Uterus (tissue), 4 donors: ENCODE results near the gene OR13A1. TPM values are rescaled to one million over a fixed set of nuclear protein-coding genes. Genes with fewer than 3 reads are reported as not detected.
"Not testable (repeated sequence)": the region's sequence is repeated elsewhere in the genome, so short reads cannot be mapped to it uniquely, and the experiment has no call there.

Experiments
- DNase-seq, 2 donors: peaks; one replicate each; pipeline ENCODE4 v3.0.0-alpha.2; 2019 to 2020
- H3K27ac ChIP-seq, 2 donors: fragments of 200-600 bp; sonication (generic); 1 replicate in 1 of 2; 2 replicates in 1 of 2; pipeline ENCODE4 v1.5.1; 2016 to 2018
- H3K27me3 ChIP-seq, 2 donors: fragments of 200-600 bp; sonication (generic); one replicate each; pipeline ENCODE4 v1.5.1; 2018 to 2019; ENCODE audit warnings: control low read depth in 1 of 2
- H3K36me3 ChIP-seq, 2 donors: fragments of 200-600 bp; sonication (generic); one replicate each; pipeline ENCODE4 v1.5.1; 2019; ENCODE audit warnings: control low read depth in 1 of 2
- H3K4me1 ChIP-seq, 2 donors: fragments of 200-600 bp; sonication (generic); one replicate each; pipeline ENCODE4 v1.5.1; 2018 to 2019; ENCODE audit warnings: control low read depth in 1 of 2
- H3K4me3 ChIP-seq, 2 donors: fragments of 200-600 bp; sonication (generic); 1 replicate in 1 of 2; 2 replicates in 1 of 2; pipeline ENCODE4 v1.5.1; 2018 to 2019; ENCODE audit warnings: mild to moderate bottlenecking in 1 of 2
- H3K9me3 ChIP-seq, 2 donors: fragments of 200-600 bp; sonication (generic); one replicate each; pipeline ENCODE4 v1.5.1; 2019; ENCODE audit warnings: control low read depth in 1 of 2
- POLR2A ChIP-seq, 2 donors: fragments of 450-650 bp; IDR thresholded peaks; one replicate each; pipeline ENCODE4 v1.6.1; 2016; ENCODE audit warnings: antibody characterized with exemption in 2 of 2, mild to moderate bottlenecking in 1 of 2, moderate library complexity in 1 of 2
- intact Hi-C: fragments of 100-400 bp; cut with DNase I; formaldehyde crosslinking; loops from one replicate; pipeline ENCODE4 v1.15.1; 2023; ENCODE audit warnings: low total_unique reads
- total RNA-seq, 4 donors: library from RNA; depleted of rRNA in 3 of 4; stranded (reverse); fragments of >200 nt in 3 of 4; gene quantifications; one replicate each; pipeline versions ENCODE4 v1.1.0 to v1.2.4, GENCODE V29; 2014 to 2023
- TF ChIP-seq, protein P1 (sequence below), 4 experiments: fragments of 200-600 bp in 2 of 4; fragments of 450-650 bp in 2 of 4; sonication (generic) in 2 of 4; IDR thresholded peaks; one replicate each; pipeline ENCODE4 v1.5.1; 2016 to 2019; ENCODE audit warnings: antibody characterized with exemption in 4 of 4, mild to moderate bottlenecking in 2 of 4, moderate library complexity in 1 of 4
- donor health status: DM: yes; HTN: yes; CAD: no.

Gene OR13A1
- total RNA-seq, 4 donors from 2014 or later = 1.2 TPM; not detected in 3

DNA sequence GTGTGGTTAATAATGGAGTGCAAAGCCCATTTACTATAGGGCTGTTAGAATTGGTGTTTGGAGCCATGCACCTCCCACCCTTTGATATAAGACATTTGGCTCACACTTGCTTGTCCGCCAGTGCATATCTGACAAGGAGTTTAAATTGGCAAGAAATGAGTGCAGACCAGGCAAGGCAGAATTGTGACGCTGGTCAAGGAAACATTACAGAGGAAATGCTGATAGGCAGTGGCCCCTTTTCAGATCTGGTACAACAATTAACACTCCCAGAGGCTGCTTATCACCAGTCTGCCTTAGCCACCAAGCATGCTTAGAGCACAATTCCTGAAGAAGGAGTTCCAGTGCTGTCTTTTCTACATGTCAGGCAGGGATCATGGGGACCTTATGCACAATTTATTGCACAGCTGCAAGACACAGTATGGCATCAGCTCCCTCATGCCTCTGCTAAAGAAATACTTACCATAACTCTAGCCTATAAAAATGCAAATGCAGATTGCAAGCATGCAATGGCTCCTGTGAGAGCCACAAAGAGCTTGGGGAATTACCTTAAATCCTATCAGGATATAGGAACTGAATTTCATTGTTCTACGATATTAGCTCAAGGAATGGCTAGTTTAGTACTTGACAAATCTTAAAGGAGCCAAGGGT, 35.2 kb downstream of the OR13A1 start:
- no peaks in the 10 kb centered on the region for H3K9me3 ChIP-seq
- intact Hi-C loops = no loop called here
- no peaks in the 10 kb centered on the region for H3K4me1 ChIP-seq
- H3K27me3 ChIP-seq = no peaks in the 10 kb centered on the region
- no peak for TF ChIP-seq POLR2A (IDR thresholded peaks at IDR 0.05)
- TF ChIP-seq, protein P1, sequence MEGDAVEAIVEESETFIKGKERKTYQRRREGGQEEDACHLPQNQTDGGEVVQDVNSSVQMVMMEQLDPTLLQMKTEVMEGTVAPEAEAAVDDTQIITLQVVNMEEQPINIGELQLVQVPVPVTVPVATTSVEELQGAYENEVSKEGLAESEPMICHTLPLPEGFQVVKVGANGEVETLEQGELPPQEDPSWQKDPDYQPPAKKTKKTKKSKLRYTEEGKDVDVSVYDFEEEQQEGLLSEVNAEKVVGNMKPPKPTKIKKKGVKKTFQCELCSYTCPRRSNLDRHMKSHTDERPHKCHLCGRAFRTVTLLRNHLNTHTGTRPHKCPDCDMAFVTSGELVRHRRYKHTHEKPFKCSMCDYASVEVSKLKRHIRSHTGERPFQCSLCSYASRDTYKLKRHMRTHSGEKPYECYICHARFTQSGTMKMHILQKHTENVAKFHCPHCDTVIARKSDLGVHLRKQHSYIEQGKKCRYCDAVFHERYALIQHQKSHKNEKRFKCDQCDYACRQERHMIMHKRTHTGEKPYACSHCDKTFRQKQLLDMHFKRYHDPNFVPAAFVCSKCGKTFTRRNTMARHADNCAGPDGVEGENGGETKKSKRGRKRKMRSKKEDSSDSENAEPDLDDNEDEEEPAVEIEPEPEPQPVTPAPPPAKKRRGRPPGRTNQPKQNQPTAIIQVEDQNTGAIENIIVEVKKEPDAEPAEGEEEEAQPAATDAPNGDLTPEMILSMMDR (IDR thresholded peaks at IDR 0.05) = no peak
- no peaks in the 10 kb centered on the region for H3K36me3 ChIP-seq
- no peak overlapping the region for H3K4me3 ChIP-seq
- H3K27ac ChIP-seq = no peak overlapping the region
- no peak for DNase-seq

- intact Hi-C loops = no loop called here
- no peak overlapping the region for H3K27ac ChIP-seq
- no peaks in the 10 kb centered on the region for H3K9me3 ChIP-seq
- H3K4me1 ChIP-seq = no peaks in the 10 kb centered on the region
- no peaks in the 10 kb centered on the region for H3K27me3 ChIP-seq
- no peaks in the 10 kb centered on the region for H3K36me3 ChIP-seq
- TF ChIP-seq, protein P1 (IDR thresholded peaks at IDR 0.05) = no peak
- TF ChIP-seq POLR2A (IDR thresholded peaks at IDR 0.05) = no peak
- no peak overlapping the region for H3K4me3 ChIP-seq
- no peak for DNase-seq
These were observed 35.7 kb downstream of the OR13A1 start for GRCh38 chr10:45279682-45280081.

GRCh38 chr10:45278860-45279498, 36.4 kb downstream of the OR13A1 start:
- H3K27me3 ChIP-seq = no peaks in the 10 kb centered on the region
- intact Hi-C loops = no loop called here
- H3K4me1 ChIP-seq = no peaks in the 10 kb centered on the region
- no peak for DNase-seq
- H3K27ac ChIP-seq = no peak overlapping the region
- H3K36me3 ChIP-seq = no peaks in the 10 kb centered on the region
- TF ChIP-seq POLR2A (IDR thresholded peaks at IDR 0.05) = no peak
- TF ChIP-seq, protein P1 (IDR thresholded peaks at IDR 0.05) = no peak
- no peak overlapping the region for H3K4me3 ChIP-seq
- no peaks in the 10 kb centered on the region for H3K9me3 ChIP-seq

GRCh38 chr10:45276146-45276545, 39.3 kb downstream of the OR13A1 start:
- H3K27me3 ChIP-seq, intact Hi-C loops, H3K4me1 ChIP-seq, DNase-seq, H3K4me3 ChIP-seq, H3K36me3 ChIP-seq, H3K9me3 ChIP-seq, H3K27ac ChIP-seq: not testable (repeated sequence)

- Histone ChIP-seq H3K27ac (no peak overlapping the region), H3K36me3 (no peaks in the 10 kb centered on the region), H3K4me3 (no peak overlapping the region), H3K4me1 (no peaks in the 10 kb centered on the region), H3K27me3 (no peaks in the 10 kb centered on the region), H3K9me3 (no peaks in the 10 kb centered on the region)
- DNase-seq = no peak
- intact Hi-C loops = no loop called here
- TF ChIP-seq, protein P1 (IDR thresholded peaks at IDR 0.05) = no peak
- no peak for TF ChIP-seq POLR2A (IDR thresholded peaks at IDR 0.05)
These were observed 41.0 kb downstream of the OR13A1 start for GRCh38 chr10:45274364-45274763.

- H3K27ac ChIP-seq, H3K4me1 ChIP-seq, DNase-seq, intact Hi-C loops, H3K36me3 ChIP-seq, H3K27me3 ChIP-seq, H3K9me3 ChIP-seq, H3K4me3 ChIP-seq: not testable (repeated sequence)
These were observed 47.6 kb downstream of the OR13A1 start for GRCh38 chr10:45267777-45268176.
